HepG2 (cell line): ENCODE results near the gene PCYT2. TPM values are rescaled to one million over a fixed set of nuclear protein-coding genes. Genes with fewer than 3 reads are reported as not detected.
A peak's percentile ranks its signal among the peaks of the same experiment; 100 is the strongest.

Experiments
- HINFP ChIP-seq: sonication (generic); formaldehyde crosslinking; IDR thresholded peaks from 2 replicates; pipeline ENCODE4 v1.4.0; 2020; ENCODE audit warnings: low read depth, mild to moderate bottlenecking, missing genetic modification reagents
- HNRNPK ChIP-seq: fragments of 200-400 bp; formaldehyde crosslinking; IDR thresholded peaks from 2 replicates; pipeline ENCODE4 v1.6.1; 2018; ENCODE audit warnings: low read length, low read depth, moderate library complexity, mild to moderate bottlenecking; ENCODE audit not compliant: poor library complexity, severe bottlenecking
- JUN ChIP-seq: sonication (generic); formaldehyde crosslinking; IDR thresholded peaks from 2 replicates; pipeline ENCODE4 v1.4.0; 2020; ENCODE audit warnings: mild to moderate bottlenecking, missing genetic modification reagents
- SP4 ChIP-seq: sonication (generic); formaldehyde crosslinking; IDR thresholded peaks from 2 replicates; pipeline ENCODE4 v1.8.1; 2023; ENCODE audit warnings: mild to moderate bottlenecking, missing genetic modification reagents
- UBTF ChIP-seq: sonication (generic); formaldehyde crosslinking; IDR thresholded peaks from 2 replicates; pipeline ENCODE4 v1.4.0; 2020; ENCODE audit warnings: mild to moderate bottlenecking, missing genetic modification reagents
- ZBTB40 ChIP-seq, 2 experiments: fragments of 450-650 bp in 1 of 2; sonication (generic) in 1 of 2; formaldehyde crosslinking in 1 of 2; IDR thresholded peaks; 2 replicates each; pipeline versions ENCODE4 v1.6.1 to v1.8.0; 2016 to 2022; ENCODE audit warnings: antibody characterized with exemption in 1 of 2, mild to moderate bottlenecking in 1 of 2, missing genetic modification reagents in 1 of 2
- ZNF333 ChIP-seq: sonication (generic); formaldehyde crosslinking; IDR thresholded peaks from 2 replicates; pipeline ENCODE4 v1.4.0; 2020; ENCODE audit warnings: mild to moderate bottlenecking, missing genetic modification reagents, borderline replicate concordance
- ZNF609 ChIP-seq: sonication (generic); formaldehyde crosslinking; IDR thresholded peaks from 2 replicates; pipeline ENCODE4 v1.4.0; 2020; ENCODE audit warnings: mild to moderate bottlenecking, missing genetic modification reagents, borderline replicate concordance
- polyA plus RNA-seq, 8 experiments: library from polyadenylated mRNA; depleted of rRNA in 3 of 8; stranded (reverse) in 7 of 8; unstranded in 1 of 8; fragments of >200 nt; fragmentation: Illumina TruSeq in 4 of 8; extraction: Trizol in 4 of 8; gene quantifications; 2 replicates each; pipeline versions ENCODE4 v1.2.1 to v1.2.3, GENCODE V29; 2011 to 2016; ENCODE audit warnings: low read depth in 4 of 8, missing spikeins in 1 of 8, mixed read lengths in 1 of 8; ENCODE audit not compliant: insufficient read depth in 1 of 8
- total RNA-seq, 5 experiments: library from RNA; depleted of rRNA; stranded (reverse); fragments of >200 nt; fragmentation: Illumina TruSeq; extraction: Trizol; gene quantifications; 2 replicates each; pipeline ENCODE4 v1.2.3, GENCODE V29; 2016; ENCODE audit warnings: low read depth in 1 of 5

The PCYT2 gene
- total and polyA plus RNA-seq, 2 of the 13 experiments (the other 11 are each of a cell fraction or from before 2014, with no cell fraction given), result 147 to 297 TPM

- TF ChIP-seq ZBTB40 (IDR thresholded peaks at IDR 0.05) (no peak), ZBTB40 (CRISPR knock-in tag; IDR thresholded peaks at IDR 0.05) (peak; percentile 63; the same call in 1 of the 2 replicates), HNRNPK (no peak), ZNF609 (CRISPR knock-in tag) (peak; percentile 79; the same call in 1 of the 2 replicates), UBTF (peak; percentile 85), JUN (CRISPR knock-in tag) (no peak), SP4 (no peak), HINFP (peak; percentile 77; the same call in 1 of the 2 replicates), ZNF333 (CRISPR knock-in tag) (peak; percentile 54; the same call in 1 of the 2 replicates)
Observed at GRCh38 chr17:81909966-81910839, 996 bp downstream of the PCYT2 start (continued).
